HepG2 (cell line): ENCODE results near the gene RPUSD3. TPM values are rescaled to one million over a fixed set of nuclear protein-coding genes. Genes with fewer than 3 reads are reported as not detected.

Experiments
- BORCS8-MEF2B ChIP-seq: sonication (generic); formaldehyde crosslinking; IDR thresholded peaks from 2 replicates; pipeline ENCODE4 v1.8.0; 2022; ENCODE audit warnings: mild to moderate bottlenecking, missing genetic modification reagents
- ELF3 ChIP-seq: IDR thresholded peaks from 2 replicates; pipeline ENCODE4 v1.6.1; 2016; ENCODE audit warnings: missing genetic modification reagents, missing compliant biosample characterization
- FOXP1 ChIP-seq, 2 experiments: fragments of 450-650 bp in 1 of 2; IDR thresholded peaks; 2 replicates each; pipeline ENCODE4 v1.6.1; 2017 to 2018; ENCODE audit warnings: antibody characterized with exemption in 1 of 2
- HDAC1 ChIP-seq: sonication (generic); formaldehyde crosslinking; IDR thresholded peaks from 2 replicates; pipeline ENCODE4 v1.5.1; 2020; ENCODE audit warnings: mild to moderate bottlenecking, missing genetic modification reagents
- JUNB ChIP-seq: sonication (generic); formaldehyde crosslinking; IDR thresholded peaks from 2 replicates; pipeline ENCODE4 v1.8.0; 2022; ENCODE audit warnings: missing genetic modification reagents, mild to moderate bottlenecking, borderline replicate concordance
- KDM2A ChIP-seq: sonication (generic); formaldehyde crosslinking; IDR thresholded peaks from 2 replicates; pipeline ENCODE4 v1.4.0; 2020; ENCODE audit warnings: low read depth, missing genetic modification reagents, borderline replicate concordance
- KLF16 ChIP-seq, 2 experiments: sonication (generic) in 1 of 2; formaldehyde crosslinking in 1 of 2; IDR thresholded peaks; 2 replicates each; pipeline versions ENCODE4 v1.6.1 to v1.8.0; 2016 to 2023; ENCODE audit warnings: missing genetic modification reagents in 2 of 2, missing compliant biosample characterization in 1 of 2
- MIXL1 ChIP-seq: IDR thresholded peaks from 2 replicates; pipeline ENCODE4 v1.6.1; 2016
- NPAS2 ChIP-seq: sonication (generic); formaldehyde crosslinking; IDR thresholded peaks from 2 replicates; pipeline ENCODE4 v1.8.0; 2022; ENCODE audit warnings: mild to moderate bottlenecking, missing genetic modification reagents, borderline replicate concordance
- PHF21A ChIP-seq: sonication (generic); formaldehyde crosslinking; IDR thresholded peaks from 2 replicates; pipeline ENCODE4 v1.5.0; 2020; ENCODE audit warnings: mild to moderate bottlenecking, missing genetic modification reagents
- PITX1 ChIP-seq: sonication (generic); formaldehyde crosslinking; IDR thresholded peaks from 2 replicates; pipeline ENCODE4 v1.5.1; 2020; ENCODE audit warnings: mild to moderate bottlenecking, missing genetic modification reagents
- POLR2A ChIP-seq, 2 experiments: IDR thresholded peaks; 2 replicates each; pipeline ENCODE4 v1.6.1; 2011; ENCODE audit warnings: low read depth in 2 of 2, low read length in 2 of 2, mild to moderate bottlenecking in 1 of 2, moderate library complexity in 1 of 2; ENCODE audit not compliant: insufficient read depth in 1 of 2
- PPARG ChIP-seq: conservative IDR thresholded peaks from 2 replicates; pipeline ENCODE4 v1.6.1; 2016; ENCODE audit warnings: missing biosample characterization, missing genetic modification reagents
- SALL1 ChIP-seq: sonication (generic); formaldehyde crosslinking; IDR thresholded peaks from 2 replicates; pipeline ENCODE4 v1.8.0; 2022; ENCODE audit warnings: mild to moderate bottlenecking, missing genetic modification reagents
- TBX2 ChIP-seq: sonication (generic); formaldehyde crosslinking; IDR thresholded peaks from 2 replicates; pipeline ENCODE4 v1.5.0; 2020; ENCODE audit warnings: missing genetic modification reagents, mild to moderate bottlenecking, borderline replicate concordance
- ZBTB20 ChIP-seq: sonication (generic); formaldehyde crosslinking; IDR thresholded peaks from 2 replicates; pipeline ENCODE4 v1.8.1; 2023; ENCODE audit warnings: missing genetic modification reagents, low read depth, mild to moderate bottlenecking, borderline replicate concordance
- ZNF292 ChIP-seq: sonication (generic); formaldehyde crosslinking; IDR thresholded peaks from 2 replicates; pipeline ENCODE4 v1.8.1; 2022; ENCODE audit warnings: mild to moderate bottlenecking, low read depth, missing genetic modification reagents, borderline replicate concordance
- ZNF33B ChIP-seq: sonication (generic); formaldehyde crosslinking; IDR thresholded peaks from 2 replicates; pipeline ENCODE4 v1.5.1; 2020; ENCODE audit warnings: mild to moderate bottlenecking, missing genetic modification reagents
- ZNF431 ChIP-seq: sonication (generic); formaldehyde crosslinking; IDR thresholded peaks from 2 replicates; pipeline ENCODE4 v1.9.0; 2022; ENCODE audit warnings: missing genetic modification reagents, low read depth, mild to moderate bottlenecking, borderline replicate concordance
- ZNF644 ChIP-seq: IDR thresholded peaks from 2 replicates; pipeline ENCODE4 v1.6.1; 2016; ENCODE audit warnings: low read depth
- ZNF772 ChIP-seq: sonication (generic); formaldehyde crosslinking; IDR thresholded peaks from 2 replicates; pipeline ENCODE4 v1.5.0; 2020; ENCODE audit warnings: mild to moderate bottlenecking, missing genetic modification reagents
- ZNF788 ChIP-seq: sonication (generic); formaldehyde crosslinking; IDR thresholded peaks from 2 replicates; pipeline ENCODE4 v1.5.0; 2020; ENCODE audit warnings: mild to moderate bottlenecking, missing genetic modification reagents, borderline replicate concordance
- polyA plus RNA-seq, 8 experiments: library from polyadenylated mRNA; depleted of rRNA in 3 of 8; stranded (reverse) in 7 of 8; unstranded in 1 of 8; fragments of >200 nt; fragmentation: Illumina TruSeq in 4 of 8; extraction: Trizol in 4 of 8; gene quantifications; 2 replicates each; pipeline versions ENCODE4 v1.2.1 to v1.2.3, GENCODE V29; 2011 to 2016; ENCODE audit warnings: low read depth in 4 of 8, missing spikeins in 1 of 8, mixed read lengths in 1 of 8; ENCODE audit not compliant: insufficient read depth in 1 of 8
- total RNA-seq, 5 experiments: library from RNA; depleted of rRNA; stranded (reverse); fragments of >200 nt; fragmentation: Illumina TruSeq; extraction: Trizol; gene quantifications; 2 replicates each; pipeline ENCODE4 v1.2.3, GENCODE V29; 2016; ENCODE audit warnings: low read depth in 1 of 5
- TF ChIP-seq, protein P1 (sequence below): sonication (generic); formaldehyde crosslinking; IDR thresholded peaks from 2 replicates; pipeline ENCODE4 v1.4.0; 2020; ENCODE audit warnings: missing genetic modification reagents, mild to moderate bottlenecking, borderline replicate concordance
- TF ChIP-seq, protein P2 (sequence below): IDR thresholded peaks from 2 replicates; pipeline ENCODE4 v1.6.1; 2012; ENCODE audit warnings: inconsistent platforms
- TF ChIP-seq, protein P3 (sequence below), 2 experiments: sonication (generic) in 1 of 2; formaldehyde crosslinking in 1 of 2; IDR thresholded peaks; 2 replicates each; pipeline versions ENCODE4 v1.5.1 to v1.6.1; 2011 to 2020; ENCODE audit warnings: borderline replicate concordance in 1 of 2, low read depth in 1 of 2, low read length in 1 of 2, mild to moderate bottlenecking in 1 of 2, missing genetic modification reagents in 1 of 2, moderate library complexity in 1 of 2
- TF ChIP-seq, protein P4 (sequence below): IDR thresholded peaks from 2 replicates; pipeline ENCODE4 v1.6.1; 2016; ENCODE audit warnings: missing genetic modification reagents, missing compliant biosample characterization

Gene RPUSD3
- total and polyA plus RNA-seq, 2 of the 13 experiments (the other 11 are each of a cell fraction or from before 2014, with no cell fraction given): 32.1 to 48.7 TPM

DNA sequence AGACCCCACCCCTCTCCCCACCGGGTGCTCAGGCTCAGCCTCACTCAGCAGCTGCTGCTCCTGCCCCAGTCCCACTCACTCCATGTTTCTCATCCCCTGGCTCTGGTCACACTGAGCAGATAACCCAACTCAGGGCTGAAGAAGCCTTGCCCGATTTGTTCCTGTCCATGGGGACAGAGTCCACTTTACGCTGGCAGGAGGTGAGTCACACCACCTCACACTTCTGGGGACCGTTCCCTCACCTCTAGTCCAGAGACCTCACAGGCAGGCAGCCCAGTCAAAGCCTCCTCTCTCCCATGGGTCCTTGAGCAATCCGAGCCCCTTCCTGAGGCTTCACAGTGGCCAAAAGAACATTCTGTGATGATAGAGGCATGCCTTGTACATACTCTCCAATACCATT, 34.9 kb upstream of the RPUSD3 start (continued):
- TF ChIP-seq, protein P1, sequence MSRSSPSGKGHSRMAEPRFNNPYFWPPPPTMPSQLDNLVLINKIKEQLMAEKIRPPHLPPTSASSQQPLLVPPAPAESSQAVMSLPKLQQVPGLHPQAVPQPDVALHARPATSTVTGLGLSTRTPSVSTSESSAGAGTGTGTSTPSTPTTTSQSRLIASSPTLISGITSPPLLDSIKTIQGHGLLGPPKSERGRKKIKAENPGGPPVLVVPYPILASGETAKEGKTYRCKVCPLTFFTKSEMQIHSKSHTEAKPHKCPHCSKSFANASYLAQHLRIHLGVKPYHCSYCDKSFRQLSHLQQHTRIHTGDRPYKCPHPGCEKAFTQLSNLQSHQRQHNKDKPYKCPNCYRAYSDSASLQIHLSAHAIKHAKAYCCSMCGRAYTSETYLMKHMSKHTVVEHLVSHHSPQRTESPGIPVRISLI (CRISPR knock-in tag): peak; percentile 20; the same call in 1 of the 2 replicates
- no peak for TF ChIP-seq FOXP1 (IDR thresholded peaks at IDR 0.05)
- 0 out of 2 replicates have a peak, but pooled peaks have one; percentile 9 for TF ChIP-seq FOXP1 (CRISPR knock-in tag; IDR thresholded peaks at IDR 0.05)
- TF ChIP-seq HDAC1 (CRISPR knock-in tag): peak; percentile 68
- 0 out of 2 replicates have a peak, but pooled peaks have one; percentile 22 for TF ChIP-seq BORCS8-MEF2B (CRISPR knock-in tag)
- TF ChIP-seq TBX2 (CRISPR knock-in tag): peak; percentile 89
- peak; percentile 73 for TF ChIP-seq PHF21A (CRISPR knock-in tag)
- TF ChIP-seq, protein P2, sequence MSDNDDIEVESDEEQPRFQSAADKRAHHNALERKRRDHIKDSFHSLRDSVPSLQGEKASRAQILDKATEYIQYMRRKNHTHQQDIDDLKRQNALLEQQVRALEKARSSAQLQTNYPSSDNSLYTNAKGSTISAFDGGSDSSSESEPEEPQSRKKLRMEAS: peak; percentile 51; the same call in 1 of the 2 replicates
- TF ChIP-seq JUNB (CRISPR knock-in tag): peak; percentile 81
- peak; percentile 85 for TF ChIP-seq PPARG (CRISPR knock-in tag)
- no peak for TF ChIP-seq ZNF33B
- TF ChIP-seq KLF16 (CRISPR knock-in tag; IDR thresholded peaks at IDR 0.05): peak in 1 of 2 experiments; percentile 30; a peak in 1 of 4 replicates
- TF ChIP-seq MIXL1: peak; percentile 67; the same call in 1 of the 2 replicates
- TF ChIP-seq, protein P3, sequence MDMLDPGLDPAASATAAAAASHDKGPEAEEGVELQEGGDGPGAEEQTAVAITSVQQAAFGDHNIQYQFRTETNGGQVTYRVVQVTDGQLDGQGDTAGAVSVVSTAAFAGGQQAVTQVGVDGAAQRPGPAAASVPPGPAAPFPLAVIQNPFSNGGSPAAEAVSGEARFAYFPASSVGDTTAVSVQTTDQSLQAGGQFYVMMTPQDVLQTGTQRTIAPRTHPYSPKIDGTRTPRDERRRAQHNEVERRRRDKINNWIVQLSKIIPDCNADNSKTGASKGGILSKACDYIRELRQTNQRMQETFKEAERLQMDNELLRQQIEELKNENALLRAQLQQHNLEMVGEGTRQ (IDR thresholded peaks at IDR 0.05; ENCODE audit: low read depth, low read length): no peak
- TF ChIP-seq, protein P3 (CRISPR knock-in tag; IDR thresholded peaks at IDR 0.05; ENCODE audit: borderline replicate concordance): no peak
- TF ChIP-seq SALL1: peak; percentile 63; the same call in 1 of the 2 replicates
- 0 out of 2 replicates have a peak, but pooled peaks have one; percentile 65 for TF ChIP-seq ZNF431
- peak; percentile 67 for TF ChIP-seq ELF3
- TF ChIP-seq NPAS2 (CRISPR knock-in tag): no peak
- peak; percentile 79; the same call in 1 of the 2 replicates for TF ChIP-seq ZNF292
- TF ChIP-seq POLR2A (IDR thresholded peaks at IDR 0.05; ENCODE audit: insufficient read depth in 1 of 2, low read depth in 2 of 2, low read length in 2 of 2): peak; percentile 62 to 75; a peak in 3 of 4 replicates
- no peak for TF ChIP-seq ZBTB20 (CRISPR knock-in tag)
- peak; percentile 85 for TF ChIP-seq ZNF644 (CRISPR knock-in tag)
- 0 out of 2 replicates have a peak, but pooled peaks have one; percentile 39 for TF ChIP-seq ZNF772 (CRISPR knock-in tag)
- TF ChIP-seq KDM2A (CRISPR knock-in tag): peak; percentile 59; the same call in 1 of the 2 replicates
- TF ChIP-seq ZNF788 (CRISPR knock-in tag): peak; percentile 76; the same call in 1 of the 2 replicates
- TF ChIP-seq, protein P4, sequence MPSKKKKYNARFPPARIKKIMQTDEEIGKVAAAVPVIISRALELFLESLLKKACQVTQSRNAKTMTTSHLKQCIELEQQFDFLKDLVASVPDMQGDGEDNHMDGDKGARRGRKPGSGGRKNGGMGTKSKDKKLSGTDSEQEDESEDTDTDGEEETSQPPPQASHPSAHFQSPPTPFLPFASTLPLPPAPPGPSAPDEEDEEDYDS (CRISPR knock-in tag): 0 out of 2 replicates have a peak, but pooled peaks have one; percentile 43
- peak; percentile 12; the same call in 1 of the 2 replicates for TF ChIP-seq PITX1 (CRISPR knock-in tag)
